ENCODE measurements around the gene ANKUB1. TPM values are rescaled to one million over a fixed set of nuclear protein-coding genes. Genes with fewer than 3 reads are reported as not detected.

The ANKUB1 gene
- total RNA-seq, 1 experiment from 2014 or later, result not detected

- ChIA-PET CTCF (no interaction called here), POLR2A (no interaction called here)
- Histone ChIP-seq H3K9me3 (no peaks in the 10 kb centered on the region), H3K36me3 (ENCODE audit: control insufficient read depth, insufficient read depth, low read length) (no peaks in the 10 kb centered on the region), H3K27me3 (replicated peaks; ENCODE audit: control insufficient read depth, insufficient read depth, low read length) (no peaks in the 10 kb centered on the region), H3K4me3 (ENCODE audit: low read depth, low read length) (no peak overlapping the region), H3K4me1 (no peaks in the 10 kb centered on the region)
- no peaks in the 10 kb centered on the region for H3K36me3 Mint-ChIP-seq (ENCODE audit: insufficient read depth, unreplicated experiment)
- H3K4me1 Mint-ChIP-seq (ENCODE audit: low read depth, unreplicated experiment), result no peaks in the 10 kb centered on the region
- no peaks in the 10 kb centered on the region for H3K27me3 Mint-ChIP-seq (ENCODE audit: insufficient read depth, unreplicated experiment)
- no peaks in the 10 kb centered on the region for H3K9me3 Mint-ChIP-seq (ENCODE audit: unreplicated experiment)
- TF ChIP-seq CTCF (IDR thresholded peaks at IDR 0.05; ENCODE audit: insufficient read depth in 1 of 2, low read depth in 1 of 2, low read length in 1 of 2, severe bottlenecking in 1 of 2, unreplicated experiment in 1 of 2), result no peak
- DNase-seq, result no peak
- intact Hi-C loops (cut with micrococcal nuclease; ENCODE audit: unreplicated experiment), result no loop called here
- H3K27ac Mint-ChIP-seq (ENCODE audit: unreplicated experiment), result no peak overlapping the region
- H3K4me3 Mint-ChIP-seq (ENCODE audit: unreplicated experiment), result no peak overlapping the region
- BruUV-seq (replicated peaks), result no TSS peak
Observed at GRCh38 chr3:149800693-149801092, 8.3 kb upstream of the ANKUB1 start.

GRCh38 chr3:149796026-149796425, 3.7 kb upstream of the ANKUB1 start:
- H3K27me3 Mint-ChIP-seq (ENCODE audit: insufficient read depth, unreplicated experiment), result no peaks in the 10 kb centered on the region
- no peaks in the 10 kb centered on the region for H3K36me3 Mint-ChIP-seq (ENCODE audit: insufficient read depth, unreplicated experiment)
- no peak for TF ChIP-seq CTCF (IDR thresholded peaks at IDR 0.05; ENCODE audit: insufficient read depth in 1 of 2, low read depth in 1 of 2, low read length in 1 of 2, severe bottlenecking in 1 of 2, unreplicated experiment in 1 of 2)
- H3K4me1 Mint-ChIP-seq (ENCODE audit: low read depth, unreplicated experiment), result no peaks in the 10 kb centered on the region
- H3K9me3 ChIP-seq, result no peaks in the 10 kb centered on the region
- H3K27me3 ChIP-seq (replicated peaks; ENCODE audit: control insufficient read depth, insufficient read depth, low read length), result no peaks in the 10 kb centered on the region
- intact Hi-C loops (cut with micrococcal nuclease; ENCODE audit: unreplicated experiment), result no loop called here
- no peaks in the 10 kb centered on the region for H3K36me3 ChIP-seq (ENCODE audit: control insufficient read depth, insufficient read depth, low read length)
- H3K27ac Mint-ChIP-seq (ENCODE audit: unreplicated experiment), result no peak overlapping the region
- POLR2A ChIA-PET, result no interaction called here
- no peak for DNase-seq
- H3K9me3 Mint-ChIP-seq (ENCODE audit: unreplicated experiment), result no peaks in the 10 kb centered on the region
- CTCF ChIA-PET, result no interaction called here
- peaks cover 6% of the 10 kb centered on the region; the same call in 1 of the 2 replicates for H3K4me1 ChIP-seq
- H3K4me3 ChIP-seq (ENCODE audit: low read depth, low read length), result no peak overlapping the region
- no TSS peak for BruUV-seq (replicated peaks)
- no peak overlapping the region for H3K4me3 Mint-ChIP-seq (ENCODE audit: unreplicated experiment)

GRCh38 chr3:149790698-149791097, 1.7 kb downstream of the ANKUB1 start:
- no peaks in the 10 kb centered on the region for H3K9me3 Mint-ChIP-seq (ENCODE audit: unreplicated experiment)
- no peak for TF ChIP-seq CTCF (IDR thresholded peaks at IDR 0.05; ENCODE audit: insufficient read depth in 1 of 2, low read depth in 1 of 2, low read length in 1 of 2, severe bottlenecking in 1 of 2, unreplicated experiment in 1 of 2)
- DNase-seq, result no peak
- H3K4me3 Mint-ChIP-seq (ENCODE audit: unreplicated experiment), result no peak overlapping the region
- intact Hi-C loops (cut with micrococcal nuclease; ENCODE audit: unreplicated experiment), result no loop called here
- Histone ChIP-seq H3K9me3 (no peaks in the 10 kb centered on the region), H3K36me3 (ENCODE audit: control insufficient read depth, insufficient read depth, low read length) (no peaks in the 10 kb centered on the region), H3K4me1 (peaks cover 19% of the 10 kb centered on the region), H3K27me3 (replicated peaks; ENCODE audit: control insufficient read depth, insufficient read depth, low read length) (no peaks in the 10 kb centered on the region), H3K4me3 (ENCODE audit: low read depth, low read length) (no peak overlapping the region)
- ChIA-PET CTCF (no interaction called here), POLR2A (no interaction called here)
- H3K27ac Mint-ChIP-seq (ENCODE audit: unreplicated experiment), result no peak overlapping the region
- H3K27me3 Mint-ChIP-seq (ENCODE audit: insufficient read depth, unreplicated experiment), result no peaks in the 10 kb centered on the region
- no peaks in the 10 kb centered on the region for H3K4me1 Mint-ChIP-seq (ENCODE audit: low read depth, unreplicated experiment)
- no TSS peak for BruUV-seq (replicated peaks)
- no peaks in the 10 kb centered on the region for H3K36me3 Mint-ChIP-seq (ENCODE audit: insufficient read depth, unreplicated experiment)

Measured in Caco-2 (cell line).